GM12801 (cell line): ENCODE results near the gene RASAL2.

Source experiments
- CTCF ChIP-seq: IDR thresholded peaks from one replicate; pipeline ENCODE4 v1.5.1; 2011; ENCODE audit warnings: control low read depth; ENCODE audit not compliant: insufficient read length; ENCODE audit errors: extremely low read depth

The RASAL2 gene

DNA sequence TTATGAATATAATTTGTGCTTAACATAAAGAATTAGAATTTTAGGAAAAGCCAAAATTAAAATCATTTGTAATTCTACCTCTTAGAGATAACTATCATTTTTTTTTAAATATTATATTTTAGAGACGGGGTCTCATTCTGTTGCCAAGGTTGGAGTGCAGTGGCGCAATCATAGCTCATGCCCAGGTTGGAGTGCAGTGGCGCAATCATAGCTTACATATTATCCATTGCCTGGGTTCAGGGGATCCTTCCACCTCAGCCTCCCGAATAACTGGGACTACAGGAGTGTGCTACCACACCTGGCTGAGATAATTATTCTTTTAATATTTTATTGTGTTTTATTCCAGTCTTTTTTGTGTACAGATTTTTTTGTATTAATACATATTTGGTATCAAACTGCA, 8.3 kb downstream of the RASAL2 start:
- no peak for TF ChIP-seq CTCF

DNA sequence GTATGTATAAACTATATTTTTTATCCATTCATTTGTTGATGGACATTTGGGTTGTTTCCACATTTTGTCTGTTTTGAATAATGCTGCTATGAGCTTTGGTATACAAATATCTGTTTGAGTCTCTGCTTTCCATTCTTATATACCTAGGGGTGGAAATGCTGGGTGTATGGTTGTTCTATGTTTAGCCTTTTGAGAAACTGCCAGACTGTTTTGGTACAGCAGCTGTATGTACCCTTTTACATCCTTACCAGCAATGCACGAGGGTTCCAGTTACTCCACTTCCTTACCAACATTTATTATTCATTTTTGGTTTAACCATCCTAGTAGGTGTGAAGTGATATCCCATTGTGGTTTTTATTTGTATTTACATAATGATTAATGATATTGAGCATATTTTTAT, 13.9 kb downstream of the RASAL2 start:
- no peak for TF ChIP-seq CTCF

- TF ChIP-seq CTCF = no peak
Measured at GRCh38 chr1:178109348-178110143, 15.6 kb downstream of the RASAL2 start.

DNA sequence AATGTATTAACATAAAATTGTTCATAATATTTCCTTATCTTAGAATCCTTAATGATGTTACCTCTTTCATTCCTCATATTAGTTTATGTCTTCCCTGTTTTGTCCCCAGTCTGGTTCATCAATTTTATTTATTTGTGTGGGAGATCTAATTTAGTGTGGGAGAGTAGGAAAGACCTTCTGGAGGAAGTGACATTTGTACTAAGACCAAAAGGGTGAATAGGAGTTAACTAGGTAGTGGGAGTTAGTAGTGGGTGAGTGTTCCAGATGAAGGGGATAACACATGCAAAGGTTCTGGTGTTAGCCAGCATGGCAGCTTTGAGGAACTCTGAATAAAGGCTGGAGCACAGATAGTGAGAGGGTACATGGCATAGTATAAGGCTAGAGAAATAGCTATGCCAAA, 21.4 kb downstream of the RASAL2 start:
- no peak for TF ChIP-seq CTCF

DNA sequence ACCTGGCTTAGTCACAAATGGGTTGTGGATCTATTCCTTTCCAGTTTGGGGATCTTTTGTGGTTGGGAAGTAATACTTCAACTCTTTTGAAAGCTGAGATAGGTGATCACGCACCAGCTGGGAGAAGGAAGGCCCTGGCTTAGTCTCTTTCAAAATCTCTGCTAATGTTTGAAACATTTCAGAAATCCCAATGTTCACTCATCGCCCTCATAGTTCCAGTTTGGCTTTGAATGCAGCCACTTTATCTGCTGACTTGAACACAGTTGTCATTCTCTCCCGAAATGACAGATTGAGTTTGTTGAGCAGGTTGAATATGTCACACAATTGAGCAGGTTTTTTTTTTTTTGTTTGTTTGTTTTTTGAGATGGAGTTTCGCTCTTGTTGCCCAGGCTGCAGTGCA, 24.6 kb downstream of the RASAL2 start:
- no peak for TF ChIP-seq CTCF

GRCh38 chr1:178119628-178120027, 25.7 kb downstream of the RASAL2 start:
- no peak for TF ChIP-seq CTCF

GRCh38 chr1:178120088-178120487, 26.2 kb downstream of the RASAL2 start:
- no peak for TF ChIP-seq CTCF
